GM23338 (cell line): ENCODE results near the gene ATXN7L1. TPM values are rescaled to one million over a fixed set of nuclear protein-coding genes. Genes with fewer than 3 reads are reported as not detected.

Experiments
- ATAC-seq: fragments of 200-7000 bp; cut with Tn5 transposase; 3 replicates; pipeline ENCODE4 v1.9.1; 2020
- DNase-seq: peaks from one replicate; pipeline ENCODE4 v3.0.0-alpha.2; 2015; ENCODE audit warnings: low spot score
- H2AFZ ChIP-seq: fragments of 200-600 bp; sonication (generic); 2 replicates; pipeline ENCODE4 v1.8.0; 2016; ENCODE audit warnings: antibody characterized with exemption, mild to moderate bottlenecking, moderate library complexity
- H3F3A ChIP-seq: fragments of 200-600 bp; sonication (generic); replicated peaks from 2 replicates; pipeline ENCODE4 v1.8.0; 2017; ENCODE audit warnings: antibody characterized with exemption, mixed run types, low read depth
- H3K27ac ChIP-seq: fragments of 200-600 bp; sonication (generic); 2 replicates; pipeline ENCODE4 v1.6.1; 2016; ENCODE audit warnings: low read depth
- H3K27me3 ChIP-seq: fragments of 200-600 bp; sonication (generic); 2 replicates; pipeline ENCODE4 v1.8.0; 2016; ENCODE audit warnings: mild to moderate bottlenecking, mixed run types, moderate library complexity; ENCODE audit not compliant: insufficient read depth
- H3K36me3 ChIP-seq: fragments of 200-600 bp; sonication (generic); 2 replicates; pipeline ENCODE4 v1.8.0; 2016; ENCODE audit warnings: mild to moderate bottlenecking; ENCODE audit not compliant: insufficient read depth
- H3K4me1 ChIP-seq: fragments of 200-600 bp; sonication (generic); 2 replicates; pipeline ENCODE4 v1.8.0; 2016; ENCODE audit warnings: mild to moderate bottlenecking, moderate library complexity; ENCODE audit not compliant: insufficient read depth
- H3K4me2 ChIP-seq: fragments of 200-600 bp; sonication (generic); 2 replicates; pipeline ENCODE4 v1.7.1; 2017; ENCODE audit warnings: mixed run types
- H3K4me3 ChIP-seq: fragments of 200-600 bp; sonication (generic); 2 replicates; pipeline ENCODE4 v1.6.1; 2016; ENCODE audit warnings: mixed run types
- H3K79me2 ChIP-seq: fragments of 200-600 bp; sonication (generic); replicated peaks from 2 replicates; pipeline ENCODE4 v1.8.0; 2017; ENCODE audit warnings: mild to moderate bottlenecking; ENCODE audit not compliant: insufficient read depth
- H3K9me2 ChIP-seq: fragments of 200-600 bp; sonication (generic); 2 replicates; pipeline ENCODE4 v1.8.0; 2017; ENCODE audit not compliant: insufficient read depth
- H4K20me1 ChIP-seq: fragments of 200-600 bp; sonication (generic); replicated peaks from 2 replicates; pipeline ENCODE4 v1.8.0; 2017; ENCODE audit warnings: mild to moderate bottlenecking; ENCODE audit not compliant: insufficient read depth
- H3K27ac Mint-ChIP-seq: 2 replicates; pipeline ENCODE4 v1.8.0; 2020; ENCODE audit warnings: inconsistent platforms, mild to moderate bottlenecking, moderate library complexity, mixed read lengths
- H3K27me3 Mint-ChIP-seq: 3 replicates; pipeline ENCODE4 v1.8.0; 2022; ENCODE audit warnings: low read depth, mild to moderate bottlenecking, moderate library complexity, mixed read lengths, inconsistent platforms; ENCODE audit not compliant: insufficient read depth, poor library complexity
- H3K36me3 Mint-ChIP-seq: 3 replicates; pipeline ENCODE4 v1.8.0; 2021; ENCODE audit warnings: low read depth, mild to moderate bottlenecking, inconsistent platforms, moderate library complexity, mixed read lengths
- H3K4me1 Mint-ChIP-seq: 3 replicates; pipeline ENCODE4 v1.8.0; 2020; ENCODE audit warnings: mild to moderate bottlenecking, inconsistent platforms, mixed read lengths
- H3K4me3 Mint-ChIP-seq: 3 replicates; pipeline ENCODE4 v1.8.0; 2021; ENCODE audit warnings: moderate library complexity, mild to moderate bottlenecking, inconsistent platforms, mixed read lengths
- H3K9me3 Mint-ChIP-seq: 3 replicates; pipeline ENCODE4 v1.8.0; 2020; ENCODE audit warnings: moderate library complexity, mild to moderate bottlenecking, inconsistent platforms, mixed read lengths
- CREB1 ChIP-seq: fragments of 250-450 bp; sonication (Bioruptor Pico); IDR thresholded peaks from 2 replicates; pipeline ENCODE4 v1.5.0; 2020; ENCODE audit warnings: low read depth, mild to moderate bottlenecking, moderate library complexity
- ETS1 ChIP-seq: IDR thresholded peaks from 2 replicates; pipeline ENCODE4 v1.6.1; 2016; ENCODE audit warnings: antibody characterized with exemption
- EZH2 ChIP-seq: fragments of 200-600 bp; sonication (generic); IDR thresholded peaks from one replicate; pipeline ENCODE4 v1.8.0; 2017; ENCODE audit warnings: antibody characterized with exemption, mild to moderate bottlenecking, low read depth; ENCODE audit not compliant: unreplicated experiment
- EZH2phosphoT487 ChIP-seq: fragments of 200-600 bp; sonication (generic); IDR thresholded peaks from one replicate; pipeline ENCODE4 v1.8.1; 2018; ENCODE audit warnings: antibody characterized with exemption; ENCODE audit not compliant: unreplicated experiment
- JUNB ChIP-seq: IDR thresholded peaks from one replicate; pipeline ENCODE4 v1.6.1; 2016; ENCODE audit warnings: antibody characterized with exemption; ENCODE audit not compliant: unreplicated experiment
- NANOG ChIP-seq: IDR thresholded peaks from 2 replicates; pipeline ENCODE4 v1.6.1; 2016; ENCODE audit warnings: antibody characterized with exemption, borderline replicate concordance
- POLR2AphosphoS5 ChIP-seq: IDR thresholded peaks from 2 replicates; pipeline ENCODE4 v1.6.1; 2016; ENCODE audit warnings: antibody characterized with exemption, low read depth
- STAT1 ChIP-seq: IDR thresholded peaks from one replicate; pipeline ENCODE4 v1.6.1; 2016; ENCODE audit warnings: antibody characterized with exemption; ENCODE audit not compliant: unreplicated experiment
- ZNF114 ChIP-seq: fragments of 250-450 bp; sonication (Bioruptor Pico); IDR thresholded peaks from 2 replicates; pipeline ENCODE4 v1.5.0; 2020; ENCODE audit warnings: mild to moderate bottlenecking, moderate library complexity
- polyA plus RNA-seq: library from polyadenylated mRNA; unstranded; fragments of >200 nt; fragmentation: Nextera tagmentation; extraction: Ambion mirVana; gene quantifications from 2 replicates; pipeline ENCODE4 v1.2.1, GENCODE V29; 2016
- total RNA-seq: library from RNA; depleted of rRNA; stranded (reverse); fragments of >200 nt; shearing (Covaris generic); gene quantifications from 2 replicates; pipeline ENCODE4 v1.2.3, GENCODE V29; 2014
- TF ChIP-seq, protein P1 (sequence below), 2 experiments: fragments of 200-600 bp in 1 of 2; sonication (generic) in 1 of 2; conservative IDR thresholded peaks; 2 replicates each; pipeline versions ENCODE4 v1.5.1 to v1.6.1; 2016 to 2017; ENCODE audit warnings: antibody characterized with exemption in 2 of 2, low read depth in 2 of 2, mild to moderate bottlenecking in 2 of 2, moderate library complexity in 1 of 2
- TF ChIP-seq, protein P2 (sequence below): fragments of 250-450 bp; sonication (Bioruptor Pico); IDR thresholded peaks from 2 replicates; pipeline ENCODE4 v1.5.0; 2020; ENCODE audit warnings: mild to moderate bottlenecking, moderate library complexity

Gene ATXN7L1
- total and polyA plus RNA-seq, 2 experiments from 2014 or later, result 22.8 to 29.8 TPM

GRCh38 chr7:105917659-105918058 is 41.3 kb upstream of the ATXN7L1 start:
- Mint-ChIP-seq H3K27me3 (peaks cover 3% of the 10 kb centered on the region), H3K4me3 (no peak overlapping the region), H3K27ac (no peak overlapping the region), H3K4me1 (0 out of 3 replicates have a peak, but pooled peaks cover 2% of the 10 kb centered on the region), H3K36me3 (peaks cover 32% of the 10 kb centered on the region), H3K9me3 (peaks cover 3% of the 10 kb centered on the region; the same call in 1 of the 3 replicates)
- ATAC-seq (no peak), DNase-seq (no peak)
- Histone ChIP-seq H2AFZ (no peak overlapping the region), H4K20me1 (no peaks in the 10 kb centered on the region; the same call in 1 of the 2 replicates), H3K4me3 (no peak overlapping the region), H3K36me3 (no peaks in the 10 kb centered on the region), H3K4me2 (no peak overlapping the region), H3K27me3 (no peaks in the 10 kb centered on the region), H3K27ac (no peak overlapping the region), H3F3A (no peaks in the 10 kb centered on the region), H3K4me1 (no peaks in the 10 kb centered on the region), H3K79me2 (no peaks in the 10 kb centered on the region), H3K9me2 (peaks cover 4% of the 10 kb centered on the region; the same call in 1 of the 2 replicates)
- TF ChIP-seq ETS1 (no peak), EZH2phosphoT487 (no peak), JUNB (no peak), POLR2AphosphoS5 (no peak), EZH2 (no peak), NANOG (no peak), STAT1 (no peak), CREB1 (no peak), ZNF114 (CRISPR knock-in tag) (no peak)
- TF ChIP-seq, protein P1, sequence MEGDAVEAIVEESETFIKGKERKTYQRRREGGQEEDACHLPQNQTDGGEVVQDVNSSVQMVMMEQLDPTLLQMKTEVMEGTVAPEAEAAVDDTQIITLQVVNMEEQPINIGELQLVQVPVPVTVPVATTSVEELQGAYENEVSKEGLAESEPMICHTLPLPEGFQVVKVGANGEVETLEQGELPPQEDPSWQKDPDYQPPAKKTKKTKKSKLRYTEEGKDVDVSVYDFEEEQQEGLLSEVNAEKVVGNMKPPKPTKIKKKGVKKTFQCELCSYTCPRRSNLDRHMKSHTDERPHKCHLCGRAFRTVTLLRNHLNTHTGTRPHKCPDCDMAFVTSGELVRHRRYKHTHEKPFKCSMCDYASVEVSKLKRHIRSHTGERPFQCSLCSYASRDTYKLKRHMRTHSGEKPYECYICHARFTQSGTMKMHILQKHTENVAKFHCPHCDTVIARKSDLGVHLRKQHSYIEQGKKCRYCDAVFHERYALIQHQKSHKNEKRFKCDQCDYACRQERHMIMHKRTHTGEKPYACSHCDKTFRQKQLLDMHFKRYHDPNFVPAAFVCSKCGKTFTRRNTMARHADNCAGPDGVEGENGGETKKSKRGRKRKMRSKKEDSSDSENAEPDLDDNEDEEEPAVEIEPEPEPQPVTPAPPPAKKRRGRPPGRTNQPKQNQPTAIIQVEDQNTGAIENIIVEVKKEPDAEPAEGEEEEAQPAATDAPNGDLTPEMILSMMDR (conservative IDR thresholded peaks at IDR 0.05; ENCODE audit: low read depth in 2 of 2), result no peak
- TF ChIP-seq, protein P2, sequence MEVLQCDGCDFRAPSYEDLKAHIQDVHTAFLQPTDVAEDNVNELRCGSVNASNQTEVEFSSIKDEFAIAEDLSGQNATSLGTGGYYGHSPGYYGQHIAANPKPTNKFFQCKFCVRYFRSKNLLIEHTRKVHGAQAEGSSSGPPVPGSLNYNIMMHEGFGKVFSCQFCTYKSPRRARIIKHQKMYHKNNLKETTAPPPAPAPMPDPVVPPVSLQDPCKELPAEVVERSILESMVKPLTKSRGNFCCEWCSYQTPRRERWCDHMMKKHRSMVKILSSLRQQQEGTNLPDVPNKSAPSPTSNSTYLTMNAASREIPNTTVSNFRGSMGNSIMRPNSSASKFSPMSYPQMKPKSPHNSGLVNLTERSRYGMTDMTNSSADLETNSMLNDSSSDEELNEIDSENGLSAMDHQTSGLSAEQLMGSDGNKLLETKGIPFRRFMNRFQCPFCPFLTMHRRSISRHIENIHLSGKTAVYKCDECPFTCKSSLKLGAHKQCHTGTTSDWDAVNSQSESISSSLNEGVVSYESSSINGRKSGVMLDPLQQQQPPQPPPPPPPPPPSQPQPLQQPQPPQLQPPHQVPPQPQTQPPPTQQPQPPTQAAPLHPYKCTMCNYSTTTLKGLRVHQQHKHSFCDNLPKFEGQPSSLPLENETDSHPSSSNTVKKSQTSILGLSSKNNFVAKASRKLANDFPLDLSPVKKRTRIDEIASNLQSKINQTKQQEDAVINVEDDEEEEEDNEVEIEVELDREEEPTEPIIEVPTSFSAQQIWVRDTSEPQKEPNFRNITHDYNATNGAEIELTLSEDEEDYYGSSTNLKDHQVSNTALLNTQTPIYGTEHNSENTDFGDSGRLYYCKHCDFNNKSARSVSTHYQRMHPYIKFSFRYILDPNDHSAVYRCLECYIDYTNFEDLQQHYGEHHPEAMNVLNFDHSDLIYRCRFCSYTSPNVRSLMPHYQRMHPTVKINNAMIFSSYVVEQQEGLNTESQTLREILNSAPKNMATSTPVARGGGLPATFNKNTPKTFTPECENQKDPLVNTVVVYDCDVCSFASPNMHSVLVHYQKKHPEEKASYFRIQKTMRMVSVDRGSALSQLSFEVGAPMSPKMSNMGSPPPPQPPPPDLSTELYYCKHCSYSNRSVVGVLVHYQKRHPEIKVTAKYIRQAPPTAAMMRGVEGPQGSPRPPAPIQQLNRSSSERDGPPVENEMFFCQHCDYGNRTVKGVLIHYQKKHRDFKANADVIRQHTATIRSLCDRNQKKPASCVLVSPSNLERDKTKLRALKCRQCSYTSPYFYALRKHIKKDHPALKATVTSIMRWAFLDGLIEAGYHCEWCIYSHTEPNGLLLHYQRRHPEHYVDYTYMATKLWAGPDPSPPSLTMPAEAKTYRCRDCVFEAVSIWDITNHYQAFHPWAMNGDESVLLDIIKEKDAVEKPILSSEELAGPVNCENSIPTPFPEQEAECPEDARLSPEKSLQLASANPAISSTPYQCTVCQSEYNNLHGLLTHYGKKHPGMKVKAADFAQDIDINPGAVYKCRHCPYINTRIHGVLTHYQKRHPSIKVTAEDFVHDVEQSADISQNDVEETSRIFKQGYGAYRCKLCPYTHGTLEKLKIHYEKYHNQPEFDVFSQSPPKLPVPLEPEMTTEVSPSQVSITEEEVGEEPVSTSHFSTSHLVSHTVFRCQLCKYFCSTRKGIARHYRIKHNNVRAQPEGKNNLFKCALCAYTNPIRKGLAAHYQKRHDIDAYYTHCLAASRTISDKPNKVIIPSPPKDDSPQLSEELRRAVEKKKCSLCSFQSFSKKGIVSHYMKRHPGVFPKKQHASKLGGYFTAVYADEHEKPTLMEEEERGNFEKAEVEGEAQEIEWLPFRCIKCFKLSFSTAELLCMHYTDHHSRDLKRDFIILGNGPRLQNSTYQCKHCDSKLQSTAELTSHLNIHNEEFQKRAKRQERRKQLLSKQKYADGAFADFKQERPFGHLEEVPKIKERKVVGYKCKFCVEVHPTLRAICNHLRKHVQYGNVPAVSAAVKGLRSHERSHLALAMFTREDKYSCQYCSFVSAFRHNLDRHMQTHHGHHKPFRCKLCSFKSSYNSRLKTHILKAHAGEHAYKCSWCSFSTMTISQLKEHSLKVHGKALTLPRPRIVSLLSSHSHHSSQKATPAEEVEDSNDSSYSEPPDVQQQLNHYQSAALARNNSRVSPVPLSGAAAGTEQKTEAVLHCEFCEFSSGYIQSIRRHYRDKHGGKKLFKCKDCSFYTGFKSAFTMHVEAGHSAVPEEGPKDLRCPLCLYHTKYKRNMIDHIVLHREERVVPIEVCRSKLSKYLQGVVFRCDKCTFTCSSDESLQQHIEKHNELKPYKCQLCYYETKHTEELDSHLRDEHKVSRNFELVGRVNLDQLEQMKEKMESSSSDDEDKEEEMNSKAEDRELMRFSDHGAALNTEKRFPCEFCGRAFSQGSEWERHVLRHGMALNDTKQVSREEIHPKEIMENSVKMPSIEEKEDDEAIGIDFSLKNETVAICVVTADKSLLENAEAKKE (CRISPR knock-in tag), result no peak
